Measurements from ENCODE around the gene PPDPF. TPM values are rescaled to one million over a fixed set of nuclear protein-coding genes. Genes with fewer than 3 reads are reported as not detected.

Gene PPDPF
- total RNA-seq, 1 experiment from 2014 or later, result 148 TPM

DNA sequence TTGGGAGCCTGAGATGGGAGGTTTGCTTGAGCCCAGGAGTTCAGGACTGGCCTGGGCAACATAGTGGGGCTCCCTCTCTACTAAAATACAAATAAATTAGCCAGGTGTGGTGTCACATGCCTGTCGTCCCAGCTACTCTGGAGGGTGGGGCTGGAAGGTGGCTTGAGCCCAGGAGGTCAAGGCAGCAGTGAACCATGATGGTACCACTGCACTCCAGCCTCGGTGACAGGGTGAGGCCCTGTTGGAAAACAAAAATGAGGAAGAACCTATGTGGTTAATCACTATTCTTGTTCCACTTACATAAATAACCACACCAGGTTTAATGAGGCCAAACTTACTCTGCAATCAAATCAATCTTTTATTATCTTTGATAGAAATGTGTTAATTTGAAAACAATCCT, 5.4 kb downstream of the PPDPF start:
- H3K27ac ChIP-seq (ENCODE audit: low read depth, low read length, poor library complexity, severe bottlenecking), result no peak overlapping the region
- POLR2A ChIA-PET (ENCODE audit: low non-redundant PET), result no interaction called here
- H3K4me1 ChIP-seq (ENCODE audit: insufficient read depth, low read length, poor library complexity, severe bottlenecking), result no peaks in the 10 kb centered on the region
- CTCF ChIA-PET, result no interaction called here
- no TSS peak for BruUV-seq (replicated peaks)
- H3K4me3 ChIP-seq (ENCODE audit: low read depth, low read length, poor library complexity, severe bottlenecking), result no peak overlapping the region
- H3K27me3 ChIP-seq (replicated peaks; ENCODE audit: insufficient read depth, low read depth, low read length, poor library complexity), result peaks cover 13% of the 10 kb centered on the region
- H3K9me3 ChIP-seq (ENCODE audit: low read depth, low read length, poor library complexity, severe bottlenecking), result peaks cover 8% of the 10 kb centered on the region
- peaks cover 23% of the 10 kb centered on the region for H3K36me3 ChIP-seq (ENCODE audit: insufficient read depth, low read length, poor library complexity, severe bottlenecking)
- no peak for DNase-seq (ENCODE audit: low spot score)
- no peak for TF ChIP-seq EZH2 (IDR thresholded peaks at IDR 0.05; ENCODE audit: borderline replicate concordance, low read depth, low read length, poor library complexity, severe bottlenecking)
- TF ChIP-seq, protein P1, sequence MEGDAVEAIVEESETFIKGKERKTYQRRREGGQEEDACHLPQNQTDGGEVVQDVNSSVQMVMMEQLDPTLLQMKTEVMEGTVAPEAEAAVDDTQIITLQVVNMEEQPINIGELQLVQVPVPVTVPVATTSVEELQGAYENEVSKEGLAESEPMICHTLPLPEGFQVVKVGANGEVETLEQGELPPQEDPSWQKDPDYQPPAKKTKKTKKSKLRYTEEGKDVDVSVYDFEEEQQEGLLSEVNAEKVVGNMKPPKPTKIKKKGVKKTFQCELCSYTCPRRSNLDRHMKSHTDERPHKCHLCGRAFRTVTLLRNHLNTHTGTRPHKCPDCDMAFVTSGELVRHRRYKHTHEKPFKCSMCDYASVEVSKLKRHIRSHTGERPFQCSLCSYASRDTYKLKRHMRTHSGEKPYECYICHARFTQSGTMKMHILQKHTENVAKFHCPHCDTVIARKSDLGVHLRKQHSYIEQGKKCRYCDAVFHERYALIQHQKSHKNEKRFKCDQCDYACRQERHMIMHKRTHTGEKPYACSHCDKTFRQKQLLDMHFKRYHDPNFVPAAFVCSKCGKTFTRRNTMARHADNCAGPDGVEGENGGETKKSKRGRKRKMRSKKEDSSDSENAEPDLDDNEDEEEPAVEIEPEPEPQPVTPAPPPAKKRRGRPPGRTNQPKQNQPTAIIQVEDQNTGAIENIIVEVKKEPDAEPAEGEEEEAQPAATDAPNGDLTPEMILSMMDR (conservative IDR thresholded peaks at IDR 0.05; ENCODE audit: low read depth, low read length), result no peak
- intact Hi-C loops (cut with micrococcal nuclease; ENCODE audit: unreplicated experiment), result no loop called here

DNA sequence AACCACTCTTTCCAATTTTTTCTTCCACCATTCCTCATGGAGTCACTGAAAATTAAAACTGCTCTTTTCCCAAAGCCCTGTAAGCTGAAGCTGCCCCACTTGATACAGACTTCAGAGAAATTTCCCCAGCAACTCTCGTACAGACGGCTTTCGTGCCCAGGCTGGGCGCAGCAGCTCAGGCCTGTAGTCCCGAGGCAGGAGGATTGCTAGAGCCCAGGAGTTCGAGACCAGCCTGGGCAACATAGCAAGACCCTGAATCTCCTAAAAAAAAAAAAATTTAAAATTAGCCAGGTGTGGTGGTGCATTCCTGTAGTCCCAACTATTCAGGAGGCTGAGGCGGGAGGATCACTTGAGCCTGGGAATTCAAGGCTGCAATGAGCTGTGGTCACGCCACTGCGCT, 6.6 kb downstream of the PPDPF start:
- intact Hi-C loops (cut with micrococcal nuclease; ENCODE audit: unreplicated experiment), result no loop called here
- Histone ChIP-seq H3K36me3 (ENCODE audit: insufficient read depth, low read length, poor library complexity, severe bottlenecking) (peaks cover 16% of the 10 kb centered on the region), H3K9me3 (ENCODE audit: low read depth, low read length, poor library complexity, severe bottlenecking) (peaks cover 8% of the 10 kb centered on the region), H3K27me3 (replicated peaks; ENCODE audit: insufficient read depth, low read depth, low read length, poor library complexity) (peaks cover 13% of the 10 kb centered on the region), H3K4me3 (ENCODE audit: low read depth, low read length, poor library complexity, severe bottlenecking) (no peak overlapping the region), H3K27ac (ENCODE audit: low read depth, low read length, poor library complexity, severe bottlenecking) (no peak overlapping the region), H3K4me1 (ENCODE audit: insufficient read depth, low read length, poor library complexity, severe bottlenecking) (no peaks in the 10 kb centered on the region)
- no peak for DNase-seq (ENCODE audit: low spot score)
- no TSS peak for BruUV-seq (replicated peaks)
- POLR2A ChIA-PET (ENCODE audit: low non-redundant PET), result no interaction called here
- no peak for TF ChIP-seq EZH2 (IDR thresholded peaks at IDR 0.05; ENCODE audit: borderline replicate concordance, low read depth, low read length, poor library complexity, severe bottlenecking)
- TF ChIP-seq, protein P1 (conservative IDR thresholded peaks at IDR 0.05; ENCODE audit: low read depth, low read length), result no peak
- CTCF ChIA-PET, result no interaction called here

GRCh38 chr20:63529180-63529860, 8.8 kb downstream of the PPDPF start:
- no peaks in the 10 kb centered on the region for H3K36me3 ChIP-seq (ENCODE audit: insufficient read depth, low read length, poor library complexity, severe bottlenecking)
- no peak overlapping the region for H3K4me3 ChIP-seq (ENCODE audit: low read depth, low read length, poor library complexity, severe bottlenecking)
- DNase-seq (ENCODE audit: low spot score), result no peak
- peaks cover 13% of the 10 kb centered on the region for H3K27me3 ChIP-seq (replicated peaks; ENCODE audit: insufficient read depth, low read depth, low read length, poor library complexity)
- H3K4me1 ChIP-seq (ENCODE audit: insufficient read depth, low read length, poor library complexity, severe bottlenecking), result no peaks in the 10 kb centered on the region
- BruUV-seq (replicated peaks), result no TSS peak
- H3K27ac ChIP-seq (ENCODE audit: low read depth, low read length, poor library complexity, severe bottlenecking), result no peak overlapping the region
- ChIA-PET CTCF (interaction anchor here (0.6 kb wide), 1 partner anchor 444 kb away, joined by 4 read pairs; no protein-coding TSS in a partner anchor), POLR2A (ENCODE audit: low non-redundant PET) (interaction anchor here (1.0 kb wide), 1 partner anchor 9 kb away, joined by 4 read pairs; the partner anchor contains the start of gene PPDPF)
- no peaks in the 10 kb centered on the region for H3K9me3 ChIP-seq (ENCODE audit: low read depth, low read length, poor library complexity, severe bottlenecking)
- intact Hi-C loops (cut with micrococcal nuclease; ENCODE audit: unreplicated experiment), result no loop called here
- TF ChIP-seq EZH2 (IDR thresholded peaks at IDR 0.05; ENCODE audit: borderline replicate concordance, low read depth, low read length, poor library complexity, severe bottlenecking), result no peak
- TF ChIP-seq, protein P1 (conservative IDR thresholded peaks at IDR 0.05; ENCODE audit: low read depth, low read length), result no peak
